ENCODE measurements around the gene COQ9. TPM values are rescaled to one million over a fixed set of nuclear protein-coding genes. Genes with fewer than 3 reads are reported as not detected.
"Not testable (repeated sequence)": the region's sequence is repeated elsewhere in the genome, so short reads cannot be mapped to it uniquely, and the experiment has no call there.

The COQ9 gene
- total RNA-seq, 4 donors from 2014 or later: 41.8 to 112 (median 76.1) TPM

- intact Hi-C loops (cut with DNase I): no loop called here
- peaks cover 53 to 74% of the 10 kb centered on the region in 2 donors for H3K36me3 ChIP-seq
- DNase-seq: no peak
- no peak for TF ChIP-seq POLR2A (IDR thresholded peaks at IDR 0.05)
- no peak for TF ChIP-seq CTCF (IDR thresholded peaks at IDR 0.05)
- H3K4me3 ChIP-seq (replicated peaks in 1 of 3): no peak overlapping the region
- no peaks in the 10 kb centered on the region for H3K4me1 ChIP-seq
- H3K27me3 ChIP-seq: no peaks in the 10 kb centered on the region
- no peaks in the 10 kb centered on the region for H3K9me3 ChIP-seq
- no peak overlapping the region for H3K27ac ChIP-seq
- WGBS, 2 donors: 90 to 91% methylated on average over 2 of the region's 2 CpGs
Observed at GRCh38 chr16:57434003-57434402, 13.3 kb upstream of the COQ9 start.

GRCh38 chr16:57435838-57436237 lies 11.4 kb upstream of the COQ9 start:
- no peaks in the 10 kb centered on the region for H3K27me3 ChIP-seq
- no peak overlapping the region for H3K4me3 ChIP-seq (replicated peaks in 1 of 3)
- TF ChIP-seq POLR2A (IDR thresholded peaks at IDR 0.05) (no peak), CTCF (IDR thresholded peaks at IDR 0.05) (no peak)
- peaks cover 46 to 60% of the 10 kb centered on the region in 2 donors for H3K36me3 ChIP-seq
- no peaks in the 10 kb centered on the region for H3K4me1 ChIP-seq
- no peak overlapping the region for H3K27ac ChIP-seq
- WGBS, 2 donors: 85 to 88% methylated on average over 1 of the region's 1 CpG
- DNase-seq: no peak
- intact Hi-C loops (cut with DNase I): no loop called here
- H3K9me3 ChIP-seq: no peaks in the 10 kb centered on the region

- H3K27ac ChIP-seq; H3K9me3 ChIP-seq; intact Hi-C loops (cut with DNase I); DNase-seq; H3K4me3 ChIP-seq (replicated peaks in 1 of 3); H3K27me3 ChIP-seq; H3K4me1 ChIP-seq: not testable (repeated sequence)
- peaks cover 11 to 19% of the 10 kb centered on the region in 2 donors for H3K36me3 ChIP-seq
- 98 to 99% methylated on average over 8 of the region's 8 CpGs for WGBS, 2 donors
Observed at GRCh38 chr16:57439947-57440346, 7.3 kb upstream of the COQ9 start.

- intact Hi-C loops (cut with DNase I); H3K9me3 ChIP-seq; H3K27me3 ChIP-seq; DNase-seq; H3K4me1 ChIP-seq; H3K4me3 ChIP-seq (replicated peaks in 1 of 3); H3K27ac ChIP-seq: not testable (repeated sequence)
- H3K36me3 ChIP-seq: peaks cover 5 to 13% of the 10 kb centered on the region in 2 donors
- WGBS, 2 donors: 97 to 98% methylated on average over 8 of the region's 8 CpGs
Observed at GRCh38 chr16:57440551-57440950, 6.7 kb upstream of the COQ9 start.

- no peak for DNase-seq
- Histone ChIP-seq H3K27me3 (no peaks in the 10 kb centered on the region), H3K27ac (no peak overlapping the region), H3K4me1 (peaks cover 18 to 20% of the 10 kb centered on the region in 2 donors), H3K9me3 (no peaks in the 10 kb centered on the region), H3K36me3 (peaks cover 0 to under 1% of the 10 kb centered on the region in 2 donors), H3K4me3 (replicated peaks in 1 of 3) (no peak overlapping the region)
- WGBS, 2 donors: 82 to 86% methylated on average over 3 of the region's 3 CpGs
- intact Hi-C loops (cut with DNase I): no loop called here
- TF ChIP-seq CTCF (IDR thresholded peaks at IDR 0.05) (no peak), POLR2A (IDR thresholded peaks at IDR 0.05) (no peak)
Observed at GRCh38 chr16:57444711-57445110, 2.6 kb upstream of the COQ9 start.

GRCh38 chr16:57445510-57445909 lies 1.8 kb upstream of the COQ9 start:
- intact Hi-C loops (cut with DNase I): no loop called here

More at GRCh38 chr16:57445510-57445909, 1.8 kb upstream of the COQ9 start:
- Histone ChIP-seq H3K27me3 (no peaks in the 10 kb centered on the region), H3K27ac (no peak overlapping the region), H3K36me3 (no peaks in the 10 kb centered on the region), H3K4me1 (peaks cover 18 to 20% of the 10 kb centered on the region in 2 donors), H3K9me3 (no peaks in the 10 kb centered on the region), H3K4me3 (replicated peaks in 1 of 3) (no peak overlapping the region)
- no peak for DNase-seq
- TF ChIP-seq CTCF (IDR thresholded peaks at IDR 0.05): no peak
- no peak for TF ChIP-seq POLR2A (IDR thresholded peaks at IDR 0.05)
- 92 to 94% methylated on average over 2 of the region's 2 CpGs for WGBS, 2 donors

Data from thyroid gland (tissue), 4 donors.